Transverse colon (tissue), 4 donors: ENCODE measurements around the gene PCARE. TPM values are rescaled to one million over a fixed set of nuclear protein-coding genes. Genes with fewer than 3 reads are reported as not detected.

Experiments
- DNase-seq: peaks from one replicate; pipeline ENCODE4 v3.0.0-alpha.2; 2019
- H3K27ac ChIP-seq, 4 donors: fragments of 200-600 bp; sonication (generic); 2 replicates each; pipeline ENCODE4 v1.5.1; 2016 to 2018; ENCODE audit warnings: inconsistent platforms in 4 of 4
- H3K27me3 ChIP-seq: fragments of 200-600 bp; sonication (generic); 2 replicates; pipeline ENCODE4 v1.5.1; 2017; ENCODE audit warnings: inconsistent platforms
- H3K36me3 ChIP-seq, 4 donors: fragments of 200-600 bp; sonication (generic); 2 replicates each; pipeline ENCODE4 v1.5.1; 2017 to 2019; ENCODE audit warnings: inconsistent platforms in 4 of 4
- H3K4me1 ChIP-seq, 4 donors: fragments of 200-600 bp; sonication (generic); 2 replicates each; pipeline ENCODE4 v1.5.1; 2017 to 2020; ENCODE audit warnings: inconsistent platforms in 4 of 4
- H3K4me3 ChIP-seq, 4 donors: fragments of 200-600 bp; sonication (generic); 1 replicate in 1 of 4; 2 replicates in 3 of 4; pipeline versions ENCODE4 v1.5.1 to v1.6.1; 2017 to 2019; ENCODE audit warnings: inconsistent platforms in 4 of 4
- H3K9me3 ChIP-seq, 2 donors: fragments of 200-600 bp; sonication (generic); 2 replicates each; pipeline ENCODE4 v1.5.1; 2017 to 2019; ENCODE audit warnings: inconsistent platforms in 2 of 2
- CTCF ChIP-seq, 5 experiments: fragments of 200-600 bp in 3 of 5; fragments of 450-650 bp in 2 of 5; sonication (generic) in 3 of 5; IDR thresholded peaks; 1 replicate in 2 of 5; 2 replicates in 3 of 5; pipeline ENCODE4 v1.5.1; 2016 to 2017; ENCODE audit warnings: antibody characterized with exemption in 5 of 5, inconsistent platforms in 3 of 5, mild to moderate bottlenecking in 2 of 5, moderate library complexity in 1 of 5
- EP300 ChIP-seq: sonication (generic); formaldehyde crosslinking; IDR thresholded peaks from one replicate; pipeline ENCODE4 v1.6.1; 2017; ENCODE audit warnings: antibody characterized with exemption, low read depth
- POLR2A ChIP-seq: fragments of 450-650 bp; IDR thresholded peaks from one replicate; pipeline ENCODE4 v1.6.1; 2016; ENCODE audit warnings: antibody characterized with exemption, mild to moderate bottlenecking, moderate library complexity
- POLR2AphosphoS5 ChIP-seq, 3 donors: sonication (generic); formaldehyde crosslinking; IDR thresholded peaks; one replicate each; pipeline ENCODE4 v1.6.1; 2016; ENCODE audit warnings: antibody characterized with exemption in 3 of 3
- WGBS, 2 donors: methylation state at CpG; one replicate each; pipeline ENCODE4 v1.1.5; 2018; ENCODE audit warnings: low coverage in 1 of 2; 5-methylcytosine and 5-hydroxymethylcytosine counted together
- in situ Hi-C, 4 donors: fragments of 200-750 bp; cut with MboI; loops; one replicate each; pipeline versions ENCODE4 v1.15.0 to v1.15.1; 2017; ENCODE audit warnings: low sequenced_read_pairs in 3 of 4, low pct_ligation_motif_present in 1 of 4, low pct_unique_long_range_greater_than_20kb in 1 of 4
- intact Hi-C: fragments of 100-400 bp; cut with DNase I; formaldehyde crosslinking; loops from one replicate; pipeline ENCODE4 v1.15.1; 2023; ENCODE audit warnings: low total_unique reads
- total RNA-seq, 4 donors: library from RNA; depleted of rRNA; stranded (reverse); fragments of >200 nt; gene quantifications; one replicate each; pipeline ENCODE4 v1.1.0, GENCODE V29; 2016

PCARE gene
- total RNA-seq, 4 donors from 2014 or later, result under 0.01 TPM; not detected in 3

GRCh38 chr2:29042561-29043075 is 31.7 kb downstream of the PCARE start:
- DNase-seq, result no peak

GRCh38 chr2:29041161-29041660 is 33.1 kb downstream of the PCARE start:
- Histone ChIP-seq H3K4me1 (peaks cover 0 to 8% (median 0%) of the 10 kb centered on the region in 4 donors), H3K9me3 (no peaks in the 10 kb centered on the region), H3K4me3 (no peak overlapping the region), H3K27me3 (no peaks in the 10 kb centered on the region), H3K36me3 (no peaks in the 10 kb centered on the region), H3K27ac (no peak overlapping the region)
- in situ Hi-C loops, result no loop called here
- TF ChIP-seq POLR2A, result no peak
- no peak for TF ChIP-seq EP300
- no peak for TF ChIP-seq CTCF (IDR thresholded peaks at IDR 0.05)
- TF ChIP-seq POLR2AphosphoS5 (IDR thresholded peaks at IDR 0.05), result no peak
- 83 to 91% methylated on average over 8 to 9 of the region's 9 CpGs for WGBS, 2 donors
- intact Hi-C loops, result no loop called here
- DNase-seq, result no peak

More at GRCh38 chr2:29042561-29043075, 31.7 kb downstream of the PCARE start:
- Histone ChIP-seq H3K27ac (no peak overlapping the region), H3K27me3 (no peaks in the 10 kb centered on the region), H3K4me3 (no peak overlapping the region), H3K9me3 (no peaks in the 10 kb centered on the region), H3K4me1 (peaks cover 0 to 8% (median 0%) of the 10 kb centered on the region in 4 donors), H3K36me3 (no peaks in the 10 kb centered on the region)
- WGBS, 2 donors, result 66 to 71% methylated on average over 5 to 9 of the region's 9 CpGs
- in situ Hi-C loops (no loop called here), intact Hi-C loops (no loop called here)
- no peak for TF ChIP-seq EP300

DNA sequence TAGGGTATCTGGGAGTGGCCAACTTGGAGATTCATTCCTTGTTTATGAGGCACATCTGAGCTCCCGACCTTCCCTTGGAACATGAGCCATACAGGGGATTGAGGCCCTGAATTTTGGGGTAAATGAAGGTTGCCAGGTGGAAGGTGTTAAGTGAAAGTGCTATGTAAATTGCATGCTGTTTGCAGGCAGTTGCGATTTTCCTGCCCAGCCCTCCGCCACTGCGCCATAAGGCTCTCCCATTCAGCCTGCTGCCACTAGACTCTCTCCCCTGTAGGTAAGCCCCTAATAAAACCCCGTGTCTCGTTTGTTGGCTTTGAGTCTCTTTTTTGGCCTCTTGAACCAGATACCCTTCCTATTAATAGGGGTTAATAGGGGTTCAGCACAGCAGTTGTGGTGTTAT is 33.8 kb downstream of the PCARE start:
- intact Hi-C loops, result no loop called here
- Histone ChIP-seq H3K27ac (no peak overlapping the region), H3K36me3 (no peaks in the 10 kb centered on the region), H3K4me3 (no peak overlapping the region), H3K4me1 (peaks cover 0 to 8% (median 0%) of the 10 kb centered on the region in 4 donors), H3K27me3 (no peaks in the 10 kb centered on the region), H3K9me3 (no peaks in the 10 kb centered on the region)
- TF ChIP-seq POLR2A, result no peak
- no peak for TF ChIP-seq POLR2AphosphoS5 (IDR thresholded peaks at IDR 0.05)
- TF ChIP-seq EP300, result no peak
- TF ChIP-seq CTCF (IDR thresholded peaks at IDR 0.05), result no peak
- 69% methylated on average over 6 of the region's 6 CpGs; no CpG with 5 or more reads in 1 of the 2 donors for WGBS, 2 donors
- no peak for DNase-seq
- in situ Hi-C loops, result no loop called here

GRCh38 chr2:29039718-29040480 is 34.4 kb downstream of the PCARE start:
- Histone ChIP-seq H3K9me3 (no peaks in the 10 kb centered on the region), H3K27ac (no peak overlapping the region), H3K36me3 (no peaks in the 10 kb centered on the region), H3K27me3 (no peaks in the 10 kb centered on the region), H3K4me3 (no peak overlapping the region), H3K4me1 (peaks cover 0 to 8% (median 0%) of the 10 kb centered on the region in 4 donors)
- no peak for TF ChIP-seq POLR2A
- TF ChIP-seq POLR2AphosphoS5 (IDR thresholded peaks at IDR 0.05), result no peak
- no peak for TF ChIP-seq EP300
- no peak for TF ChIP-seq CTCF (IDR thresholded peaks at IDR 0.05)
- intact Hi-C loops, result no loop called here
- no peak for DNase-seq
- WGBS, 2 donors, result 70 to 87% methylated on average over 4 of the region's 4 CpGs
- in situ Hi-C loops, result no loop called here
